ENCODE measurements around the gene COL19A1.

Gene COL19A1

DNA sequence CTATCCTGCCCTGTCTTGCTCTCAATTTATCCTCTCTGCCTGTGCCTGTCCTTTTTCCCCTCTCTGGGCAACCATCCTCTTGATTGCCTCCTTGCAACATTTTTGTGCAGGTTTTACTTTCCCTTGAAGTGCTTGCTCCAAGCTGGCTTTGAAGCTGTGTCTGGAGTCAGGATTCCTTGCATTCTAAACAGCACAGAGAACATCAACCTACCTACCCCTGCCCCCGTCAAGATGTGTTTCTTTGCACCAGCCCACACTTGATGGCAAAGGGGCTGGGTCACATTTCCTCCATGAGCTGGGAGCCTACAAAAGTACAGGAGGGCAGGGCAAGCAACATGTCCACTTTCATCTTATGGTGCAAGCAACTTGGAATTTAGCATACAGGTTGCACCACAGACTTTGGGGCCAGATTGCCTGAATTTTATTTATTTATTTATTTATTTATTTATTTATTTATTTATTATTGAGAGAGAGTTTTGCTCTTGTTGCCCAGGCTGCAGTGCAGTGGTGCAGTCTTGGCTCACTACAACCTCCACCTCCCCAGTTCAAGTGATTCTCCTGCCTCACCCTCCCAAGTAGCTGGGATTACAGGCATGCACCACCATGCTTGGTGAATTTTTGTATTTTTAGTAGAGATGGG lies 206.3 kb downstream of the COL19A1 start:
- H3F3A ChIP-seq (ENCODE audit: insufficient read depth), result no peaks in the 10 kb centered on the region
- H4K20me1 ChIP-seq (ENCODE audit: low read depth, low read length), result no peaks in the 10 kb centered on the region
- no peaks in the 10 kb centered on the region for H3K36me3 ChIP-seq (ENCODE audit: low read length)
- no peak for TF ChIP-seq CTCF (IDR thresholded peaks at IDR 0.05; ENCODE audit: insufficient read depth, low read length, poor library complexity, severe bottlenecking)
- TF ChIP-seq EZH2phosphoT487 (conservative IDR thresholded peaks at IDR 0.05; ENCODE audit: low read length), result no peak
- H2AFZ ChIP-seq (ENCODE audit: low read depth, low read length, severe bottlenecking), result no peak overlapping the region
- H3K9me3 ChIP-seq (ENCODE audit: insufficient read depth, low read length), result no peaks in the 10 kb centered on the region
- H3K9me2 ChIP-seq (replicated peaks; ENCODE audit: insufficient read depth, low read length), result no peaks in the 10 kb centered on the region
- H3K4me3 ChIP-seq (ENCODE audit: insufficient read depth, low read length, poor library complexity, severe bottlenecking), result no peak overlapping the region
- no peaks in the 10 kb centered on the region for H3K79me2 ChIP-seq (ENCODE audit: insufficient read depth, low read length)
- H3K27ac ChIP-seq (ENCODE audit: low read depth, low read length), result no peak overlapping the region
- no peak overlapping the region for H3K9ac ChIP-seq (ENCODE audit: low read length)
- H3K27me3 ChIP-seq (ENCODE audit: low read length), result no peaks in the 10 kb centered on the region
- H3K4me2 ChIP-seq (ENCODE audit: low read depth, low read length, poor library complexity, severe bottlenecking), result no peak overlapping the region

DNA sequence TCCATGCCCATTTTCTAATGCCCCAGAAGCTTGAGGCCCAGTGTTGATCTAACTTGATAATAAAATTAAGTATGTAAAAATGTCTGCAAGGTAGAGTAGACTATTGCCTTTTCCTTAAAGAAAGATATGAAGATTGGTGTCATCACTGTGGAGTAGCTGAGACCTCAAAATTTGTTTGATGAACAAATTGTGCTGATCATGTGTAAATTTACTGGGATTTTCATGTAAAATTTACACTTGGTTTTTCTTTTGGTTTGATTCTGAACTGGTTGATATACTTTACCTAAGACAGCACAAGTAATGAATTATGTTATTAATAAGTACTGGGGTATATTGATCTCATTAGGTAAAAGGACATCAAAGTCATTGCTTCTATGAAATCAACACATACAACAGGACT lies 207.3 kb downstream of the COL19A1 start:
- Histone ChIP-seq H3K27me3 (ENCODE audit: low read length) (no peaks in the 10 kb centered on the region), H3K4me3 (ENCODE audit: insufficient read depth, low read length, poor library complexity, severe bottlenecking) (no peak overlapping the region), H4K20me1 (ENCODE audit: low read depth, low read length) (no peaks in the 10 kb centered on the region), H3K79me2 (ENCODE audit: insufficient read depth, low read length) (no peaks in the 10 kb centered on the region), H3K27ac (ENCODE audit: low read depth, low read length) (no peak overlapping the region), H3K9ac (ENCODE audit: low read length) (no peak overlapping the region), H3K36me3 (ENCODE audit: low read length) (no peaks in the 10 kb centered on the region), H2AFZ (ENCODE audit: low read depth, low read length, severe bottlenecking) (no peak overlapping the region), H3K9me2 (replicated peaks; ENCODE audit: insufficient read depth, low read length) (no peaks in the 10 kb centered on the region), H3K9me3 (ENCODE audit: insufficient read depth, low read length) (no peaks in the 10 kb centered on the region), H3K4me2 (ENCODE audit: low read depth, low read length, poor library complexity, severe bottlenecking) (no peak overlapping the region), H3F3A (ENCODE audit: insufficient read depth) (no peaks in the 10 kb centered on the region)
- TF ChIP-seq CTCF (IDR thresholded peaks at IDR 0.05; ENCODE audit: insufficient read depth, low read length, poor library complexity, severe bottlenecking) (no peak), EZH2phosphoT487 (conservative IDR thresholded peaks at IDR 0.05; ENCODE audit: low read length) (no peak)

DNA sequence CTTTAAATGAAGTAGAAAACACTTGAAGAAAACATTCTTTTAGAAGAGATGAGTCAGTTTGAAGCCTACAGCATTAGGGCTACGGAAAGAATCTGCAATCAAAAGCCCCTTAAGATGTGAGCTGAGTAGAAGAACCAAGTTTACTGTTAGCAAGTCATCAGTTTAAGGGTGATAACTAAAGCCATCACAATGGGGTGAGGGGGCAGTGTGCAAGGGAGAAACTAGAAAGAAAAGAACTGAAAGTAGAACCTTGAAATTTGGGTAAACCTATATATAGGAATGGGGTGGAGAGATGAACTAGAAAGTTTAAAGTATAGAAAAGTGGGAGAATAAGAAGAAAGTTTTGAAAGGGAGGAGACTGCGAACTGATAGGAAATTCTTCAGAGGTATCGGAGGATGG lies 212.9 kb downstream of the COL19A1 start:
- Histone ChIP-seq H3K9ac (ENCODE audit: low read length) (no peak overlapping the region), H4K20me1 (ENCODE audit: low read depth, low read length) (no peaks in the 10 kb centered on the region), H3K36me3 (ENCODE audit: low read length) (no peaks in the 10 kb centered on the region), H3K4me2 (ENCODE audit: low read depth, low read length, poor library complexity, severe bottlenecking) (no peak overlapping the region), H3K9me3 (ENCODE audit: insufficient read depth, low read length) (no peaks in the 10 kb centered on the region), H2AFZ (ENCODE audit: low read depth, low read length, severe bottlenecking) (no peak overlapping the region), H3K4me3 (ENCODE audit: insufficient read depth, low read length, poor library complexity, severe bottlenecking) (no peak overlapping the region), H3K79me2 (ENCODE audit: insufficient read depth, low read length) (no peaks in the 10 kb centered on the region), H3K27me3 (ENCODE audit: low read length) (no peaks in the 10 kb centered on the region), H3K9me2 (replicated peaks; ENCODE audit: insufficient read depth, low read length) (no peaks in the 10 kb centered on the region), H3K27ac (ENCODE audit: low read depth, low read length) (no peak overlapping the region), H3F3A (ENCODE audit: insufficient read depth) (no peaks in the 10 kb centered on the region)
- no peak for TF ChIP-seq CTCF (IDR thresholded peaks at IDR 0.05; ENCODE audit: insufficient read depth, low read length, poor library complexity, severe bottlenecking)
- no peak for TF ChIP-seq EZH2phosphoT487 (conservative IDR thresholded peaks at IDR 0.05; ENCODE audit: low read length)

Measured in SU-DHL-6 (cell line).